ENCODE data around the gene CDKL4. TPM values are rescaled to one million over a fixed set of nuclear protein-coding genes. Genes with fewer than 3 reads are reported as not detected.

CDKL4 gene
- total and polyA plus RNA-seq, 2 donors (not counting 1 experiment from before 2014, with no cell fraction given) = 0.18 to 3.0 TPM

DNA sequence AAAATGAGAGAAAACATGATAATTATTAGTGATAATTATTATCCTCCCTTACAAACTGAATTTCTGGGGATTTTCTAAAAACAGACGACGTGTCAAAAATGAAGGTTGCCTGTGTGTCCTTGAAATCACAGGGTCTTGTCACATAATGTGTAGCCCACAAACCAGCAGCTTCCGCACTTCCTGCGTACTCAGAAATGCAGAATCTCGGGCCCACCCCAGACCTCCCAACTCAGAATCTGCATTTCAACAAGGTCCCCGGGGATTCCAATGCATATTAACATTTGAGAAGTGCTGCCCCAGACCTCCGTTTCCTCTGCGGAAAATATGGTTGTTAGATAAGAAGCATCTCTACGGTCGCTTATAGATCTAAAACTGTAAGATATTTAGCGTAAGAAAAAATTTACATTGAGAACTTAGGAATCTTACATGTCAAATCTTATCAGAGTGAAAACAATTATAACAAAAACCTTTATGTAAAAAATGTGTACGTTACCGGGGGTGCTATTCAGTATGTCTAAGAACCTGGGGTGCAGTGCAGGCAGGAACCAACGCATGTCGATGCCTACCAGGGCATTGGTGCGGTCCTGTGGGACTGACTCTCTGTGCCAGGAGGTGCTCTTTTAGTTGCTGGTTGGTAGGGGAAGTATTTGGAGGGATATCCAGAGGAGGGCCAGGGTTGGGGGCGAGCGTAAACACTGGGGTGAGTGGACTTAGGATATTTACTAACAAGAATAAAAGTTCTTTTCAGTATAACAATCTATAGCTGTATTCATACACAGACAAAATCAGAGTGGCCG lies 15.2 kb downstream of the CDKL4 start:
- Histone ChIP-seq H3K4me3 (replicated peaks in 1 of 4; ENCODE audit: control extremely low read depth in 1 of 4, insufficient read depth in 1 of 4, low read depth in 3 of 4, low read length in 4 of 4) (peak overlapping the region in 3 of 4 experiments; percentile 1 to 45 (median 8)), H3K4me1 (ENCODE audit: control insufficient read depth, extremely low read depth, insufficient read depth, low read length) (peaks cover 2% of the 10 kb centered on the region), H2AFZ (ENCODE audit: low read length) (peak overlapping the region; percentile 54), H3K27ac (ENCODE audit: insufficient read depth, low read length) (no peak overlapping the region), H3K9me3 (ENCODE audit: control insufficient read depth, insufficient read depth, low read depth, low read length) (no peaks in the 10 kb centered on the region), H3K27me3 (ENCODE audit: control insufficient read depth, insufficient read depth, low read length) (no peaks in the 10 kb centered on the region), H3K79me2 (ENCODE audit: control insufficient read depth, insufficient read depth, low read length) (no peaks in the 10 kb centered on the region), H3K9ac (ENCODE audit: insufficient read depth, low read length) (no peak overlapping the region), H3K4me2 (ENCODE audit: extremely low read depth, insufficient read depth, low read length) (peak overlapping the region; percentile 54), H3K36me3 (ENCODE audit: control insufficient read depth, insufficient read depth, low read length) (no peaks in the 10 kb centered on the region), H4K20me1 (ENCODE audit: control insufficient read depth, extremely low read depth, insufficient read depth, low read length) (no peaks in the 10 kb centered on the region)
- no peak for TF ChIP-seq EZH2 (IDR thresholded peaks at IDR 0.05; ENCODE audit: low read length, missing control alignments)
- TF ChIP-seq, protein P1, sequence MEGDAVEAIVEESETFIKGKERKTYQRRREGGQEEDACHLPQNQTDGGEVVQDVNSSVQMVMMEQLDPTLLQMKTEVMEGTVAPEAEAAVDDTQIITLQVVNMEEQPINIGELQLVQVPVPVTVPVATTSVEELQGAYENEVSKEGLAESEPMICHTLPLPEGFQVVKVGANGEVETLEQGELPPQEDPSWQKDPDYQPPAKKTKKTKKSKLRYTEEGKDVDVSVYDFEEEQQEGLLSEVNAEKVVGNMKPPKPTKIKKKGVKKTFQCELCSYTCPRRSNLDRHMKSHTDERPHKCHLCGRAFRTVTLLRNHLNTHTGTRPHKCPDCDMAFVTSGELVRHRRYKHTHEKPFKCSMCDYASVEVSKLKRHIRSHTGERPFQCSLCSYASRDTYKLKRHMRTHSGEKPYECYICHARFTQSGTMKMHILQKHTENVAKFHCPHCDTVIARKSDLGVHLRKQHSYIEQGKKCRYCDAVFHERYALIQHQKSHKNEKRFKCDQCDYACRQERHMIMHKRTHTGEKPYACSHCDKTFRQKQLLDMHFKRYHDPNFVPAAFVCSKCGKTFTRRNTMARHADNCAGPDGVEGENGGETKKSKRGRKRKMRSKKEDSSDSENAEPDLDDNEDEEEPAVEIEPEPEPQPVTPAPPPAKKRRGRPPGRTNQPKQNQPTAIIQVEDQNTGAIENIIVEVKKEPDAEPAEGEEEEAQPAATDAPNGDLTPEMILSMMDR (conservative IDR thresholded peaks at IDR 0.05 in 1 of 2, IDR thresholded peaks at IDR 0.05 in 1 of 2; ENCODE audit: low read depth in 1 of 2, low read length in 2 of 2) = no peak
- peak in 1 of 2 donors; percentile 1 for DNase-seq (ENCODE audit: low read depth in 2 of 2)

DNA sequence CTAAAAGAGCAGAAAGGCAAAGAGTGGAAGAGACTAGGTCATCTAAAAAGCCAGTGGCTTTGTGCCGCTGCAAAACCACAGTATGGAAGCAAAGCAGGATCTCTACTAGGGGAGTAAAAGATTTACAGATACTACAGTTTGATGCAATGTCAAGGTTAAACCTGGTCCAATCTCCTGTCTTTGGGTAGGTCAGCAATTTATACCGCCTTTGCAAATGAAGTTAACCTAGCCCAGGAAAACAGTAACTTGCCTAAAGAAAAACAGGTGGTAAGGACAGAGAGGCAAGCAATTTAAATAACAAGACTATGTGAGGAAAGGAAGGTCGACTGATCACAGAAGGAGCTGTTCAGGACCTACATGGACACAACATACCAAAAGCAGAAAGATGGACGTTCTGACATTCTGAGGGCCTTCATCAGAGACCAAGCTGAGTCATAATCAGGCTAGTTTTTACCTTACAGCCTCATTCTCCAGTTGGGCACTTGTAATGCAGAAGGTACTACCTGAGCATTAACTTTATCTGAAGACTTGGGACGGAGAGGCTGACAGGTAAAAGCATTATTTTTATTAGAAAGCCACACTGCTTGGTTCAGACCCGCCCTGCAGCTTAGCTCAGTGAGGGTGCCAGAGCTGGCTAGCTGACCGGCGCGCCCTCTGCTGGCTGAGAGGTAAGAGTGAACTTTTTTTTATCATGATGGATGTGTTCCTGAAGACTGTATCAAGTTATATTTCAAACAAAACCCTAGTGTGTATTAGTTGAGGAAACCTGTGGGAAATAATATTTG lies 15.9 kb downstream of the CDKL4 start:
- no peaks in the 10 kb centered on the region for H4K20me1 ChIP-seq (ENCODE audit: control insufficient read depth, extremely low read depth, insufficient read depth, low read length)
- H3K27me3 ChIP-seq (ENCODE audit: control insufficient read depth, insufficient read depth, low read length) = no peaks in the 10 kb centered on the region
- H3K4me2 ChIP-seq (ENCODE audit: extremely low read depth, insufficient read depth, low read length) = peak overlapping the region; percentile 54
- no peaks in the 10 kb centered on the region for H3K9me3 ChIP-seq (ENCODE audit: control insufficient read depth, insufficient read depth, low read depth, low read length)
- no peak overlapping the region for H3K9ac ChIP-seq (ENCODE audit: insufficient read depth, low read length)
- TF ChIP-seq, protein P1 (conservative IDR thresholded peaks at IDR 0.05 in 1 of 2, IDR thresholded peaks at IDR 0.05 in 1 of 2; ENCODE audit: low read depth in 1 of 2, low read length in 2 of 2) = peak; percentile 73 to 82
- TF ChIP-seq EZH2 (IDR thresholded peaks at IDR 0.05; ENCODE audit: low read length, missing control alignments) = no peak
- H3K4me1 ChIP-seq (ENCODE audit: control insufficient read depth, extremely low read depth, insufficient read depth, low read length) = peaks cover 2% of the 10 kb centered on the region
- peak overlapping the region in 1 of 4 experiments; percentile 45 for H3K4me3 ChIP-seq (replicated peaks in 1 of 4; ENCODE audit: control extremely low read depth in 1 of 4, insufficient read depth in 1 of 4, low read depth in 3 of 4, low read length in 4 of 4)
- H3K79me2 ChIP-seq (ENCODE audit: control insufficient read depth, insufficient read depth, low read length) = no peaks in the 10 kb centered on the region
- H3K27ac ChIP-seq (ENCODE audit: insufficient read depth, low read length) = no peak overlapping the region
- H2AFZ ChIP-seq (ENCODE audit: low read length) = peak overlapping the region; percentile 64
- no peaks in the 10 kb centered on the region for H3K36me3 ChIP-seq (ENCODE audit: control insufficient read depth, insufficient read depth, low read length)
- peak; percentile 58 to 76 for DNase-seq (ENCODE audit: low read depth in 2 of 2)

DNA sequence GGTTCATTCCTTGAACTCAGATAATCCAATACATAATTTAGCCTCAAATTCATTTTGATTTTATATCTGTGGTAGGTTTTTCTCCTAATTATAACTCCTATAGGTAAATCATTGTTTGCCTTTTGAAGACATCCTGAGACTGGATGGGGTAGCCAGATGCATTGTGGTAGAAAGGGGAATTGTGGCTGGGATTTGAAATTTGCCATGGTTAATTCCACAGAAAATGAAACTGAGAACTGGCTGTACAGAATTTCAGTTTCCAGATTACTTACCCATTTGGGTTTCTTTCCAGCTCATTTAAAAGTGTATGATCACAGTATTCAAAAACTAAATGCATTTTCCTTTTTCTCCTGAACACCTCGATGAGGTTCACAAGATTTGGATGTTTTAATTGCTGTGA lies 18.2 kb downstream of the CDKL4 start:
- H4K20me1 ChIP-seq (ENCODE audit: control insufficient read depth, extremely low read depth, insufficient read depth, low read length) = no peaks in the 10 kb centered on the region
- H3K4me2 ChIP-seq (ENCODE audit: extremely low read depth, insufficient read depth, low read length) = no peak overlapping the region
- H3K36me3 ChIP-seq (ENCODE audit: control insufficient read depth, insufficient read depth, low read length) = no peaks in the 10 kb centered on the region
- H2AFZ ChIP-seq (ENCODE audit: low read length) = no peak overlapping the region
- no peak overlapping the region for H3K4me3 ChIP-seq (replicated peaks in 1 of 4; ENCODE audit: control extremely low read depth in 1 of 4, insufficient read depth in 1 of 4, low read depth in 3 of 4, low read length in 4 of 4)
- H3K27me3 ChIP-seq (ENCODE audit: control insufficient read depth, insufficient read depth, low read length) = no peaks in the 10 kb centered on the region
- H3K79me2 ChIP-seq (ENCODE audit: control insufficient read depth, insufficient read depth, low read length) = no peaks in the 10 kb centered on the region
- no peak for TF ChIP-seq EZH2 (IDR thresholded peaks at IDR 0.05; ENCODE audit: low read length, missing control alignments)
- TF ChIP-seq, protein P1 (conservative IDR thresholded peaks at IDR 0.05 in 1 of 2, IDR thresholded peaks at IDR 0.05 in 1 of 2; ENCODE audit: low read depth in 1 of 2, low read length in 2 of 2) = no peak
- no peak overlapping the region for H3K27ac ChIP-seq (ENCODE audit: insufficient read depth, low read length)
- H3K4me1 ChIP-seq (ENCODE audit: control insufficient read depth, extremely low read depth, insufficient read depth, low read length) = peaks cover 2% of the 10 kb centered on the region
- H3K9ac ChIP-seq (ENCODE audit: insufficient read depth, low read length) = no peak overlapping the region
- DNase-seq (ENCODE audit: low read depth in 2 of 2) = no peak
- H3K9me3 ChIP-seq (ENCODE audit: control insufficient read depth, insufficient read depth, low read depth, low read length) = no peaks in the 10 kb centered on the region
